Measurements from ENCODE around the gene TEX54.

GRCh38 chr11:62875698-62876478 is 43.2 kb upstream of the TEX54 start:
- TF ChIP-seq GATA2 (IDR thresholded peaks at IDR 0.05; ENCODE audit: low read depth, low read length) = no peak
- no peak for TF ChIP-seq GATA3 (IDR thresholded peaks at IDR 0.05; ENCODE audit: low read depth, low read length)
